ENCODE data around the gene MDFI. TPM values are rescaled to one million over a fixed set of nuclear protein-coding genes. Genes with fewer than 3 reads are reported as not detected.
A peak's percentile ranks its signal among the peaks of the same experiment; 100 is the strongest.

Gene MDFI
- total RNA-seq, 8 experiments from 2014 or later: 2.3 to 131 (median 21.9) TPM

- whole genome bisulfite sequencing, 10 experiments: 0 to 86% (median 56%) methylated on average over 1 to 5 of the region's 6 CpGs; no CpG with 5 or more reads in 2 of the 10 experiments
- Histone ChIP-seq H3K4me1 (replicated peaks in 1 of 2) (peaks cover 16 to 17% of the 10 kb centered on the region in 2 donors), H3K4me3 (no peak overlapping the region), H3K27ac (no peak overlapping the region)
- in situ Hi-C loops (cut with MboI; ENCODE audit: low pct_unique_long_range_greater_than_20kb in 2 of 9, low sequenced_read_pairs in 9 of 9, unreplicated experiment in 9 of 9): no loop called here
- ATAC-seq (replicated peaks in 6 of 8): peak; percentile 26 to 89 (median 66)
Measured at GRCh38 chr6:41625442-41625841, 12.8 kb upstream of the MDFI start.

- H3K4me3 ChIP-seq: no peak overlapping the region
- no peak overlapping the region for H3K27ac ChIP-seq
- in situ Hi-C loops (cut with MboI; ENCODE audit: low pct_unique_long_range_greater_than_20kb in 2 of 9, low sequenced_read_pairs in 9 of 9, unreplicated experiment in 9 of 9): no loop called here
- ATAC-seq (replicated peaks in 6 of 8): no peak
- 41 to 100% (median 100%) methylated on average over 1 to 3 of the region's 4 CpGs; no CpG with 5 or more reads in 3 of the 10 experiments for WGBS, 10 experiments
- peaks cover 16 to 17% of the 10 kb centered on the region in 2 donors for H3K4me1 ChIP-seq (replicated peaks in 1 of 2)
Measured at GRCh38 chr6:41626022-41626421, 12.2 kb upstream of the MDFI start.

GRCh38 chr6:41626917-41627316, 11.4 kb upstream of the MDFI start:
- peak in 3 of 8 experiments; percentile 24 to 41 (median 32) for ATAC-seq (replicated peaks in 6 of 8)

GRCh38 chr6:41629128-41629527, 9.1 kb upstream of the MDFI start:
- no peak overlapping the region for H3K27ac ChIP-seq
- H3K4me1 ChIP-seq (replicated peaks in 1 of 2): peaks cover 3% of the 10 kb centered on the region in 2 donors
- H3K4me3 ChIP-seq: no peak overlapping the region
- WGBS, 10 experiments: 60 to 100% (median 81%) methylated on average over 1 to 2 of the region's 2 CpGs; no CpG with 5 or more reads in 5 of the 10 experiments
- in situ Hi-C loops (cut with MboI; ENCODE audit: low pct_unique_long_range_greater_than_20kb in 2 of 9, low sequenced_read_pairs in 9 of 9, unreplicated experiment in 9 of 9): no loop called here
- ATAC-seq (replicated peaks in 6 of 8): no peak

More at GRCh38 chr6:41626917-41627316, 11.4 kb upstream of the MDFI start:
- WGBS, 10 experiments: 67 to 100% (median 87%) methylated on average over 1 to 6 of the region's 8 CpGs; no CpG with 5 or more reads in 2 of the 10 experiments
- H3K4me3 ChIP-seq: no peak overlapping the region
- no peak overlapping the region for H3K27ac ChIP-seq
- in situ Hi-C loops (cut with MboI; ENCODE audit: low pct_unique_long_range_greater_than_20kb in 2 of 9, low sequenced_read_pairs in 9 of 9, unreplicated experiment in 9 of 9): no loop called here
- peaks cover 11 to 13% of the 10 kb centered on the region in 2 donors for H3K4me1 ChIP-seq (replicated peaks in 1 of 2)

- 22 to 100% (median 80%) methylated on average over 1 to 5 of the region's 6 CpGs; no CpG with 5 or more reads in 4 of the 10 experiments for WGBS, 10 experiments
- in situ Hi-C loops (cut with MboI; ENCODE audit: low pct_unique_long_range_greater_than_20kb in 2 of 9, low sequenced_read_pairs in 9 of 9, unreplicated experiment in 9 of 9): no loop called here
- no peak overlapping the region for H3K27ac ChIP-seq
Measured at GRCh38 chr6:41630069-41630468, 8.2 kb upstream of the MDFI start.

GRCh38 chr6:41630946-41631345, 7.3 kb upstream of the MDFI start:
- ATAC-seq (replicated peaks in 6 of 8): no peak
- in situ Hi-C loops (cut with MboI; ENCODE audit: low pct_unique_long_range_greater_than_20kb in 2 of 9, low sequenced_read_pairs in 9 of 9, unreplicated experiment in 9 of 9): no loop called here
- Histone ChIP-seq H3K4me3 (no peak overlapping the region), H3K27ac (no peak overlapping the region), H3K4me1 (replicated peaks in 1 of 2) (peaks cover 3 to 10% of the 10 kb centered on the region in 2 donors)
- WGBS, 10 experiments: 77 to 100% (median 89%) methylated on average over 1 to 8 of the region's 8 CpGs; no CpG with 5 or more reads in 4 of the 10 experiments

More at GRCh38 chr6:41630069-41630468, 8.2 kb upstream of the MDFI start:
- Histone ChIP-seq H3K4me3 (no peak overlapping the region), H3K4me1 (replicated peaks in 1 of 2) (peaks cover 3 to 11% of the 10 kb centered on the region in 2 donors)
- no peak for ATAC-seq (replicated peaks in 6 of 8)

GRCh38 chr6:41633056-41633634, 5.1 kb upstream of the MDFI start:
- in situ Hi-C loops (cut with MboI; ENCODE audit: low pct_unique_long_range_greater_than_20kb in 2 of 9, low sequenced_read_pairs in 9 of 9, unreplicated experiment in 9 of 9): no loop called here
- H3K4me3 ChIP-seq: no peak overlapping the region
- peaks cover 0 to 15% of the 10 kb centered on the region in 2 donors for H3K4me1 ChIP-seq (replicated peaks in 1 of 2)
- no peak overlapping the region for H3K27ac ChIP-seq
- 0 to 44% (median 10%) methylated on average over 1 to 2 of the region's 2 CpGs; no CpG with 5 or more reads in 5 of the 10 experiments for WGBS, 10 experiments
- ATAC-seq (replicated peaks in 6 of 8): no peak

- in situ Hi-C loops (cut with MboI; ENCODE audit: low pct_unique_long_range_greater_than_20kb in 2 of 9, low sequenced_read_pairs in 9 of 9, unreplicated experiment in 9 of 9): no loop called here
Measured at GRCh38 chr6:41634657-41635056, 3.6 kb upstream of the MDFI start.

GRCh38 chr6:41635365-41635764, 2.9 kb upstream of the MDFI start:
- 62 to 93% (median 85%) methylated on average over 2 to 6 of the region's 6 CpGs; no CpG with 5 or more reads in 2 of the 10 experiments for WGBS, 10 experiments
- ATAC-seq (replicated peaks in 6 of 8): no peak
- H3K4me1 ChIP-seq (replicated peaks in 1 of 2): peaks cover 12 to 28% of the 10 kb centered on the region in 2 donors
- in situ Hi-C loops (cut with MboI; ENCODE audit: low pct_unique_long_range_greater_than_20kb in 2 of 9, low sequenced_read_pairs in 9 of 9, unreplicated experiment in 9 of 9): no loop called here
- H3K4me3 ChIP-seq: no peak overlapping the region
- no peak overlapping the region for H3K27ac ChIP-seq

More at GRCh38 chr6:41634657-41635056, 3.6 kb upstream of the MDFI start:
- H3K4me3 ChIP-seq: no peak overlapping the region
- H3K27ac ChIP-seq: no peak overlapping the region
- H3K4me1 ChIP-seq (replicated peaks in 1 of 2): peaks cover 5 to 21% of the 10 kb centered on the region in 2 donors
- peak in 5 of 8 experiments; percentile 11 to 64 (median 39) for ATAC-seq (replicated peaks in 6 of 8)
- 17 to 73% (median 27%) methylated on average over 1 to 4 of the region's 4 CpGs; no CpG with 5 or more reads in 6 of the 10 experiments for WGBS, 10 experiments

GRCh38 chr6:41636833-41637193, 1.5 kb upstream of the MDFI start:
- H3K4me1 ChIP-seq (replicated peaks in 1 of 2): peaks cover 14 to 28% of the 10 kb centered on the region in 2 donors
- WGBS, 10 experiments: 56 to 88% methylated on average over 5 of the region's 31 CpGs; no CpG with 5 or more reads in 8 of the 10 experiments
- H3K4me3 ChIP-seq: no peak overlapping the region
- peak in 1 of 8 experiments; percentile 9 for ATAC-seq (replicated peaks in 6 of 8)
- in situ Hi-C loops (cut with MboI; ENCODE audit: low pct_unique_long_range_greater_than_20kb in 2 of 9, low sequenced_read_pairs in 9 of 9, unreplicated experiment in 9 of 9): no loop called here
- no peak overlapping the region for H3K27ac ChIP-seq

- 0 to 61% methylated on average over 1 to 5 of the region's 54 CpGs; no CpG with 5 or more reads in 8 of the 10 experiments for whole genome bisulfite sequencing, 10 experiments
- Histone ChIP-seq H3K4me3 (peak overlapping the region; percentile 43 to 77 (median 52)), H3K27ac (no peak overlapping the region), H3K4me1 (replicated peaks in 1 of 2) (peaks cover 14 to 28% of the 10 kb centered on the region in 2 donors)
- ATAC-seq (replicated peaks in 6 of 8): peak in 1 of 8 experiments; percentile 7
- in situ Hi-C loops (cut with MboI; ENCODE audit: low pct_unique_long_range_greater_than_20kb in 2 of 9, low sequenced_read_pairs in 9 of 9, unreplicated experiment in 9 of 9): no loop called here
Measured at GRCh38 chr6:41637194-41638001, 870 bp upstream of the MDFI start.

- peak; percentile 21 to 65 (median 55) for ATAC-seq (replicated peaks in 6 of 8)
- WGBS, 10 experiments: 0 to 48% (median 5%) methylated on average over 1 to 16 of the region's 40 CpGs; no CpG with 5 or more reads in 5 of the 10 experiments
- in situ Hi-C loops (cut with MboI; ENCODE audit: low pct_unique_long_range_greater_than_20kb in 2 of 9, low sequenced_read_pairs in 9 of 9, unreplicated experiment in 9 of 9): no loop called here
- peak overlapping the region; percentile 43 to 77 (median 52) for H3K4me3 ChIP-seq
- H3K27ac ChIP-seq: peak overlapping the region in 1 of 2 donors; percentile 17
- H3K4me1 ChIP-seq (replicated peaks in 1 of 2): peaks cover 21 to 35% of the 10 kb centered on the region in 2 donors
Measured at GRCh38 chr6:41638935-41639808, 904 bp downstream of the MDFI start.
